HepG2 (cell line): ENCODE results near the gene OST4. TPM values are rescaled to one million over a fixed set of nuclear protein-coding genes. Genes with fewer than 3 reads are reported as not detected.
"Not testable (repeated sequence)": the region's sequence is repeated elsewhere in the genome, so short reads cannot be mapped to it uniquely, and the experiment has no call there.

ENCODE experiments used
- ATAC-seq: fragments of 200-7000 bp; cut with Tn5 transposase; 3 replicates; pipeline ENCODE4 v1.9.1; 2020; ENCODE audit warnings: mild to moderate bottlenecking, moderate library complexity
- BruUV-seq: library from RNA; stranded (reverse); fragments of 400-500 nt; replicated peaks from 2 replicates; lab custom pipeline; 2021; lab: Mats Ljungman, UMichigan
- CTCF ChIA-PET: fragments of 300-600 bp; formaldehyde crosslinking; extraction: SDS; loops from one replicate; lab custom pipeline; 2021; ENCODE audit warnings: low total read pairs, inconsistent platforms, low intra/inter-chr PET ratio; lab: Yijun Ruan, JAX
- POLR2A ChIA-PET: fragments of 350-600 bp; sonication (Branson Sonifier 250); formaldehyde crosslinking; loops from one replicate; lab custom pipeline; 2020; ENCODE audit warnings: antibody characterized with exemption, inconsistent platforms; lab: Yijun Ruan, JAX
- DNase-seq: peaks from one replicate; pipeline ENCODE4 v3.0.0-alpha.2; 2015; ENCODE audit warnings: low spot score
- FAIRE-seq: peaks from 3 replicates; lab custom pipeline; 2011; peaks lifted over from hg19 to GRCh38; lab: Jason Lieb, UNC
- H2AFZ ChIP-seq: one replicate; pipeline ENCODE4 v1.6.1; 2011; ENCODE audit warnings: low read length, inconsistent platforms
- H3K27ac ChIP-seq: fragments of 300-600 bp; 3 replicates; pipeline ENCODE4 v1.8.0; 2011; ENCODE audit warnings: mixed run types, mild to moderate bottlenecking, mixed read lengths, low read length, inconsistent platforms; ENCODE audit not compliant: insufficient read depth; ENCODE audit errors: extremely low read length
- H3K27me3 ChIP-seq, 2 experiments: fragments of 200-600 bp in 1 of 2; 2 replicates in 1 of 2; 3 replicates in 1 of 2; pipeline versions ENCODE4 v1.6.0 to v1.8.0; 2011; ENCODE audit warnings: low read length in 2 of 2, mild to moderate bottlenecking in 2 of 2, moderate library complexity in 2 of 2, inconsistent platforms in 1 of 2; ENCODE audit not compliant: insufficient read depth in 2 of 2, control insufficient read depth in 1 of 2
- H3K36me3 ChIP-seq, 2 experiments: fragments of 200-600 bp in 1 of 2; replicated peaks in 1 of 2; 2 replicates in 1 of 2; 3 replicates in 1 of 2; pipeline versions ENCODE4 v1.5.1 to v1.8.0; 2011; ENCODE audit warnings: low read length in 2 of 2, inconsistent platforms in 1 of 2; ENCODE audit not compliant: insufficient read depth in 2 of 2, control insufficient read depth in 1 of 2
- H3K4me1 ChIP-seq: 2 replicates; pipeline ENCODE4 v1.5.1; 2012; ENCODE audit warnings: low read length, inconsistent platforms; ENCODE audit not compliant: insufficient read depth
- H3K4me2 ChIP-seq: 2 replicates; pipeline ENCODE4 v1.6.0; 2011; ENCODE audit warnings: low read depth, low read length, inconsistent platforms
- H3K4me3 ChIP-seq, 3 experiments: fragments of 200-600 bp in 1 of 3; sonication (generic), shearing (Covaris generic) in 1 of 3; replicated peaks in 1 of 3; 2 replicates each; pipeline ENCODE4 v1.5.1; 2011 to 2016; ENCODE audit warnings: low read length in 3 of 3, inconsistent platforms in 2 of 3, low read depth in 2 of 3, mild to moderate bottlenecking in 2 of 3, control low read depth in 1 of 3, mixed read lengths in 1 of 3; ENCODE audit not compliant: insufficient read depth in 1 of 3
- H3K79me2 ChIP-seq: one replicate; pipeline ENCODE4 v1.6.1; 2011; ENCODE audit warnings: low read length, inconsistent platforms; ENCODE audit not compliant: insufficient read depth
- H3K9ac ChIP-seq: 2 replicates; pipeline ENCODE4 v1.6.0; 2011; ENCODE audit warnings: mild to moderate bottlenecking, low read depth, low read length, inconsistent platforms; ENCODE audit not compliant: insufficient read depth
- H3K9me3 ChIP-seq: 2 replicates; pipeline ENCODE4 v1.5.1; 2012; ENCODE audit warnings: mild to moderate bottlenecking, low read length
- H4K20me1 ChIP-seq: 2 replicates; pipeline ENCODE4 v1.6.0; 2011; ENCODE audit warnings: inconsistent platforms, mild to moderate bottlenecking, low read length, moderate library complexity; ENCODE audit not compliant: insufficient read depth
- LCORL ChIP-seq, 2 experiments: fragments of 450-650 bp in 1 of 2; sonication (generic) in 1 of 2; formaldehyde crosslinking in 1 of 2; IDR thresholded peaks; 2 replicates each; pipeline versions ENCODE4 v1.5.0 to v1.6.1; 2017 to 2020; ENCODE audit warnings: antibody characterized with exemption in 1 of 2, missing genetic modification reagents in 1 of 2
- MIER2 ChIP-seq: IDR thresholded peaks from 2 replicates; pipeline ENCODE4 v1.6.1; 2016; ENCODE audit warnings: missing biosample characterization, missing genetic modification reagents
- NFYB ChIP-seq: sonication (generic); formaldehyde crosslinking; IDR thresholded peaks from 2 replicates; pipeline ENCODE4 v1.4.0; 2020; ENCODE audit warnings: missing genetic modification reagents
- NFYC ChIP-seq: IDR thresholded peaks from 2 replicates; pipeline ENCODE4 v1.6.1; 2016; ENCODE audit warnings: missing genetic modification reagents, missing compliant biosample characterization
- ZNF484 ChIP-seq: sonication (generic); formaldehyde crosslinking; IDR thresholded peaks from 2 replicates; pipeline ENCODE4 v1.5.1; 2020; ENCODE audit warnings: mild to moderate bottlenecking, low read depth, missing genetic modification reagents, borderline replicate concordance
- WGBS: methylation state at CpG from one replicate; pipeline ENCODE4 v1.1.6; 2017; ENCODE audit warnings: low lambda C conversion rate; 5-methylcytosine and 5-hydroxymethylcytosine counted together
- in situ Hi-C: cut with HindIII; loops from 2 replicates; pipeline ENCODE4 v1.10.0; 2017; ENCODE audit warnings: low pct_unique_long_range_greater_than_20kb; ENCODE audit not compliant: extremely low pct_ligation_motif_present
- intact Hi-C: fragments of 100-400 bp; cut with micrococcal nuclease; formaldehyde crosslinking; loops from one replicate; pipeline ENCODE4 v1.10.0; 2022; ENCODE audit not compliant: unreplicated experiment
- polyA plus RNA-seq, 8 experiments: library from polyadenylated mRNA; depleted of rRNA in 3 of 8; stranded (reverse) in 7 of 8; unstranded in 1 of 8; fragments of >200 nt; fragmentation: Illumina TruSeq in 4 of 8; extraction: Trizol in 4 of 8; gene quantifications; 2 replicates each; pipeline versions ENCODE4 v1.2.1 to v1.2.3, GENCODE V29; 2011 to 2016; ENCODE audit warnings: low read depth in 4 of 8, missing spikeins in 1 of 8, mixed read lengths in 1 of 8; ENCODE audit not compliant: insufficient read depth in 1 of 8
- total RNA-seq, 5 experiments: library from RNA; depleted of rRNA; stranded (reverse); fragments of >200 nt; fragmentation: Illumina TruSeq; extraction: Trizol; gene quantifications; 2 replicates each; pipeline ENCODE4 v1.2.3, GENCODE V29; 2016; ENCODE audit warnings: low read depth in 1 of 5
- TF ChIP-seq, protein P1 (sequence below): sonication (generic); formaldehyde crosslinking; IDR thresholded peaks from 2 replicates; pipeline ENCODE4 v1.5.0; 2020; ENCODE audit warnings: missing genetic modification reagents

OST4 gene
- total and polyA plus RNA-seq, 2 of the 13 experiments (the other 11 are each of a cell fraction or from before 2014, with no cell fraction given), result 498 to 584 TPM

DNA sequence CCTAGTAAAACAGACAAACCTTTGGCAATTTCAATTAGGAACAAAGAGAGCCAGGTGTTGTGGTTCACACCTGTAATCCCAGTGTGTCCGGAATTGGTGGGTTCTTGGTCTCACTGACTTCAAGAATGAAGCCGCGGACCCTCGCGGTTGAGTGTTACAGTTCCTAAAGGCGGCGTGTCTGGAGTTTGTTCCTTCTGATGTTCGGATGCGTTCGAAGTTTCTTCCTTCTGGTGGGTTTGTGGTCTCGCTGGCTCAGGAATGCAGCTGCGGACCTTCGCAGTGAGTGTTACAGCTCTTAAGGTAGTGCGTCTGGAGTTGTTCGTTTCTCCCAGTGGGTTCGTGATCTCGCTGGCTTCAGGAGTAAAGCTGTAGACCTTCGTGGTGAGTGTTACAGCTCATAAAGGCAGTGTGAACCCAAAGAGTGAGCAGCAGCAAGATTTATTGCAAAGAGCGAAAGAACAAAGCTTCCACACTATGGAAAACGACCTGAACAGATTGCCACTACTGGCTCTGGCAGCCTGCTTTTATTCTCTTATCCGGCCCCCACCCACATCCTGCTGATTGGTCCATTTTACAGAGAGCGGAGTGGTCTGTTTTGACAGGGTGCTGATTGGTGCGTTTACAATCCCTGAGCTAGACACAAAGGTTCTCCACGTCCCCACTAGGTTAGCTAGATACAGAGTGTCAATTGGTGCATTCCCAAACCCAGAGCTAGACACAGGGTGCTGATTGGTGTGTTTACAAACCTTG is 39.3 kb upstream of the OST4 start:
- H4K20me1 ChIP-seq, in situ Hi-C loops, H3K27ac ChIP-seq, H3K9me3 ChIP-seq, ATAC-seq, H3K9ac ChIP-seq, H3K4me2 ChIP-seq, CTCF ChIA-PET, H3K27me3 ChIP-seq, intact Hi-C loops, H3K36me3 ChIP-seq, BruUV-seq, FAIRE-seq, H3K79me2 ChIP-seq, H3K4me3 ChIP-seq, H2AFZ ChIP-seq, DNase-seq: not testable (repeated sequence)
- POLR2A ChIA-PET, result interaction anchor here (1.1 to 1.5 kb wide), 3 partner anchors 15 to 23 kb away, joined by 3 read pairs; no protein-coding TSS in a partner anchor
- 86% methylated on average over 24 of the region's 24 CpGs for WGBS
- H3K4me1 ChIP-seq, result peaks cover 13% of the 10 kb centered on the region; the same call in 1 of the 2 replicates
- TF ChIP-seq NFYB, result peak; percentile 65
- 0 out of 2 replicates have a peak, but pooled peaks have one; percentile 53 for TF ChIP-seq NFYC

- ChIA-PET CTCF (no interaction called here), POLR2A (no interaction called here)
- Histone ChIP-seq H3K4me2 (no peak overlapping the region), H3K27ac (no peak overlapping the region), H3K4me1 (no peaks in the 10 kb centered on the region), H3K79me2 (no peaks in the 10 kb centered on the region), H3K27me3 (no peaks in the 10 kb centered on the region), H4K20me1 (no peaks in the 10 kb centered on the region), H3K9ac (no peak overlapping the region), H3K36me3 (no peaks in the 10 kb centered on the region), H2AFZ (no peak overlapping the region), H3K4me3 (no peak overlapping the region), H3K9me3 (no peaks in the 10 kb centered on the region)
- intact Hi-C loops (no loop called here), in situ Hi-C loops (no loop called here)
- TF ChIP-seq LCORL (IDR thresholded peaks at IDR 0.05), result no peak
- TF ChIP-seq LCORL (CRISPR knock-in tag; IDR thresholded peaks at IDR 0.05), result no peak
- TF ChIP-seq, protein P1, sequence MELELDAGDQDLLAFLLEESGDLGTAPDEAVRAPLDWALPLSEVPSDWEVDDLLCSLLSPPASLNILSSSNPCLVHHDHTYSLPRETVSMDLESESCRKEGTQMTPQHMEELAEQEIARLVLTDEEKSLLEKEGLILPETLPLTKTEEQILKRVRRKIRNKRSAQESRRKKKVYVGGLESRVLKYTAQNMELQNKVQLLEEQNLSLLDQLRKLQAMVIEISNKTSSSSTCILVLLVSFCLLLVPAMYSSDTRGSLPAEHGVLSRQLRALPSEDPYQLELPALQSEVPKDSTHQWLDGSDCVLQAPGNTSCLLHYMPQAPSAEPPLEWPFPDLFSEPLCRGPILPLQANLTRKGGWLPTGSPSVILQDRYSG (CRISPR knock-in tag), result no peak
- TF ChIP-seq ZNF484 (CRISPR knock-in tag), result no peak
- no peak for TF ChIP-seq MIER2 (CRISPR knock-in tag)
- no peak for FAIRE-seq
- ATAC-seq, result no peak
- no peak for DNase-seq
- no TSS peak for BruUV-seq
- WGBS, result 87% methylated on average over 3 of the region's 3 CpGs
Measured at GRCh38 chr2:27109083-27109482, 37.6 kb upstream of the OST4 start.
